ENCODE measurements around the gene UIMC1. TPM values are rescaled to one million over a fixed set of nuclear protein-coding genes. Genes with fewer than 3 reads are reported as not detected.

The UIMC1 gene
- total RNA-seq, 1 donor from 2014 or later, result 23.0 TPM

GRCh38 chr5:176855598-176855997, 151.0 kb downstream of the UIMC1 start:
- no peak for DNase-seq (ENCODE audit: extremely low read depth, low read depth, low spot score)

Other genes with a start within 250 kb of the UIMC1 start
- gene UNC5A, start 196.2 kb downstream of the UIMC1 start, total RNA-seq, result 18.5 and 24.0 TPM in 2 replicates
- gene HK3, start 107.4 kb downstream of the UIMC1 start, total RNA-seq, result not detected in 2 replicates
- 14.8 and 18.1 TPM in 2 replicates for gene ZNF346, start 15.9 kb upstream of the UIMC1 start, total RNA-seq
- gene FGFR4, start 80.1 kb upstream of the UIMC1 start, total RNA-seq, result 4.8 and 6.2 TPM in 2 replicates
- 26.4 and 40.0 TPM in 2 replicates for gene NSD1, start 127.0 kb upstream of the UIMC1 start, total RNA-seq

Measured in glomerular endothelial cell (primary cell).